ENCODE measurements around the gene TPK1. TPM values are rescaled to one million over a fixed set of nuclear protein-coding genes. Genes with fewer than 3 reads are reported as not detected.
"Not testable (repeated sequence)": the region's sequence is repeated elsewhere in the genome, so short reads cannot be mapped to it uniquely, and the experiment has no call there.

TPK1 gene
- total RNA-seq, 4 donors from 2014 or later = 6.8 to 11.9 (median 8.5) TPM

DNA sequence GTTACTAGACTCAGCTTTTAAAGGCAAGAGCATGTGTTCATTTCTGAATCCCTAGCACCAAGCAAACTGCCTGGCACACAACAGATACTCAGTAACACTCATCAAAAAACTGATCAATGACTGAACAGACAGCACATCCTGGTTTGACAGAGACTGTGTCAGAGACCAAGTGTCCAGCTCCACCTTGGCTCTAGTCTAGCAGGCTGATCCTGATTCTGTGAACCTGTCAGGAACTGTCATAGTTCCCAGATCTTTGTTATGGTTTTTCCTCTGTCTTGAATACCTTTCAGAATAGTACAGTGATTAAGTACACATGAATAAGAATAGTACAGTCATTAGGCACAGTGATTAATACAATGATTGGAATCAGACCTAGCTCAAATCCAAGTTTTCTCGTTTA lies 53.0 kb downstream of the TPK1 start:
- WGBS, 2 donors (ENCODE audit: low coverage in 1 of 2) = 0 to 14% methylated on average over 1 of the region's 1 CpG
- Histone ChIP-seq H3K27ac (no peak overlapping the region), H3K4me3 (no peak overlapping the region), H3K9me3 (no peaks in the 10 kb centered on the region), H3K4me1 (peaks cover 0 to 4% (median 0%) of the 10 kb centered on the region in 3 donors), H3K36me3 (no peaks in the 10 kb centered on the region), H3K27me3 (no peaks in the 10 kb centered on the region)
- ATAC-seq = no peak
- TF ChIP-seq EP300 (IDR thresholded peaks at IDR 0.05) (no peak), POLR2A (IDR thresholded peaks at IDR 0.05) (no peak), POLR2AphosphoS5 (IDR thresholded peaks at IDR 0.05) (no peak)
- TF ChIP-seq, protein P1, sequence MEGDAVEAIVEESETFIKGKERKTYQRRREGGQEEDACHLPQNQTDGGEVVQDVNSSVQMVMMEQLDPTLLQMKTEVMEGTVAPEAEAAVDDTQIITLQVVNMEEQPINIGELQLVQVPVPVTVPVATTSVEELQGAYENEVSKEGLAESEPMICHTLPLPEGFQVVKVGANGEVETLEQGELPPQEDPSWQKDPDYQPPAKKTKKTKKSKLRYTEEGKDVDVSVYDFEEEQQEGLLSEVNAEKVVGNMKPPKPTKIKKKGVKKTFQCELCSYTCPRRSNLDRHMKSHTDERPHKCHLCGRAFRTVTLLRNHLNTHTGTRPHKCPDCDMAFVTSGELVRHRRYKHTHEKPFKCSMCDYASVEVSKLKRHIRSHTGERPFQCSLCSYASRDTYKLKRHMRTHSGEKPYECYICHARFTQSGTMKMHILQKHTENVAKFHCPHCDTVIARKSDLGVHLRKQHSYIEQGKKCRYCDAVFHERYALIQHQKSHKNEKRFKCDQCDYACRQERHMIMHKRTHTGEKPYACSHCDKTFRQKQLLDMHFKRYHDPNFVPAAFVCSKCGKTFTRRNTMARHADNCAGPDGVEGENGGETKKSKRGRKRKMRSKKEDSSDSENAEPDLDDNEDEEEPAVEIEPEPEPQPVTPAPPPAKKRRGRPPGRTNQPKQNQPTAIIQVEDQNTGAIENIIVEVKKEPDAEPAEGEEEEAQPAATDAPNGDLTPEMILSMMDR (IDR thresholded peaks at IDR 0.05) = no peak

- no peaks in the 10 kb centered on the region for H3K27me3 ChIP-seq
- no peak overlapping the region for H3K27ac ChIP-seq
- H3K4me3 ChIP-seq = no peak overlapping the region
- ATAC-seq = no peak
- 97 to 100% methylated on average over 1 to 4 of the region's 4 CpGs for WGBS, 2 donors (ENCODE audit: low coverage in 1 of 2)
- peaks cover 0 to 4% (median 0%) of the 10 kb centered on the region in 3 donors for H3K4me1 ChIP-seq
- no peaks in the 10 kb centered on the region for H3K9me3 ChIP-seq
- H3K36me3 ChIP-seq = no peaks in the 10 kb centered on the region
- TF ChIP-seq POLR2A (IDR thresholded peaks at IDR 0.05) = no peak
- no peak for TF ChIP-seq EP300 (IDR thresholded peaks at IDR 0.05)
- no peak for TF ChIP-seq POLR2AphosphoS5 (IDR thresholded peaks at IDR 0.05)
- TF ChIP-seq, protein P1 (IDR thresholded peaks at IDR 0.05) = no peak
Measured at GRCh38 chr7:144780071-144780608, 55.7 kb downstream of the TPK1 start.

GRCh38 chr7:144777889-144778288 lies 58.0 kb downstream of the TPK1 start:
- H3K9me3 ChIP-seq, H3K4me3 ChIP-seq, H3K4me1 ChIP-seq, ATAC-seq, H3K27me3 ChIP-seq, H3K27ac ChIP-seq, H3K36me3 ChIP-seq: not testable (repeated sequence)
- WGBS, 2 donors (ENCODE audit: low coverage in 1 of 2) = 50 to 96% methylated on average over 1 to 3 of the region's 3 CpGs

GRCh38 chr7:144777005-144777839 lies 58.6 kb downstream of the TPK1 start:
- no peak for TF ChIP-seq POLR2AphosphoS5 (IDR thresholded peaks at IDR 0.05)
- no peak for ATAC-seq
- Histone ChIP-seq H3K36me3 (no peaks in the 10 kb centered on the region), H3K4me1 (no peaks in the 10 kb centered on the region), H3K27me3 (no peaks in the 10 kb centered on the region), H3K9me3 (no peaks in the 10 kb centered on the region), H3K4me3 (no peak overlapping the region), H3K27ac (no peak overlapping the region)
- WGBS, 2 donors (ENCODE audit: low coverage in 1 of 2) = 81 to 84% methylated on average over 3 of the region's 3 CpGs

DNA sequence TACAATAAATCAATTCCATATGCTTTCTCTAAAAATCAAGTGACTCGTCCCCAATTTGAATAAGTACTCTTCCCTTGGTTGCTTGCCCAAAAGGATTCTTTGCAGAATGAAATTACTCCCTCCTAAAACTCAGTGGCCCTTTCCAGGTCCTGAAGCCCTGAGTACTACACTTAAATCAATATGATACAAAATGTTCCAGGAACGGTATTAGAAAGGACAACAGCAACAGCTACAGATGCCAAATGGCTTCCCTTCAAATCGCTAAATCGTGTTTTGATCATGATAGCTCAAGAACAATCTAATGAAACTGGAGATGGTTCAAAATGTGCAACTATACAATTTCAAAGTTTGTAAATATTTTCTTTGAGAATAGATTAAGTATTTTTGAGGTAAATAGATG lies 59.4 kb downstream of the TPK1 start:
- WGBS, 2 donors (ENCODE audit: low coverage in 1 of 2) = 54 to 80% methylated on average over 3 to 4 of the region's 4 CpGs
- Histone ChIP-seq H3K9me3 (no peaks in the 10 kb centered on the region), H3K36me3 (no peaks in the 10 kb centered on the region), H3K27ac (no peak overlapping the region), H3K4me3 (no peak overlapping the region), H3K27me3 (no peaks in the 10 kb centered on the region), H3K4me1 (no peaks in the 10 kb centered on the region)
- TF ChIP-seq, protein P1 (IDR thresholded peaks at IDR 0.05) = no peak
- TF ChIP-seq POLR2AphosphoS5 (IDR thresholded peaks at IDR 0.05) (no peak), POLR2A (IDR thresholded peaks at IDR 0.05) (no peak), EP300 (IDR thresholded peaks at IDR 0.05) (no peak)
- ATAC-seq = no peak

DNA sequence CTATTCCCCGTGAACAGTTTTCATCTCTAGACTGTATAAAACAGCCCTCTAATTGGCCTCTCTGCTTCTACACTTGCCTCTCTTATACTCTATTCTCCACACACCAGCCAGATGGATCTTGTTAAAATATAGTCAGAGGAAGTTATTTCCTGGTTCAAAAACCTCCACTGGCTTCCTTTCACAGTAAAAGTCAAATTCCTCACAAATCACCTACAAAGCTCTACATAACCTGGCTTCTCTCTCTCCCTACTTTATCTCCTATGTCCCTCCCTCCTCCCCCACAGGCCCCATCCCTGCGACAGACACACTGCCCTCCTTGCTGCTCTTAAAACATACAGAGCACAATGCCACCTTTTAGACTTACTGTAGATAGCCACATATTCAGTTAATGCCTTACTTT lies 60.1 kb downstream of the TPK1 start:
- no peak overlapping the region for H3K27ac ChIP-seq
- TF ChIP-seq POLR2AphosphoS5 (IDR thresholded peaks at IDR 0.05) (no peak), POLR2A (IDR thresholded peaks at IDR 0.05) (no peak), EP300 (IDR thresholded peaks at IDR 0.05) (no peak)
- TF ChIP-seq, protein P1 (IDR thresholded peaks at IDR 0.05) = no peak
- no peaks in the 10 kb centered on the region for H3K36me3 ChIP-seq
- H3K27me3 ChIP-seq = no peaks in the 10 kb centered on the region
- no peak for ATAC-seq
- H3K4me3 ChIP-seq = no peak overlapping the region
- no peaks in the 10 kb centered on the region for H3K4me1 ChIP-seq
- no peaks in the 10 kb centered on the region for H3K9me3 ChIP-seq
- WGBS, 2 donors (ENCODE audit: low coverage in 1 of 2) = 31 to 45% methylated on average over 2 of the region's 2 CpGs

All from gastroesophageal sphincter (tissue), 4 donors.